D721Med (cell line): ENCODE results near the gene TTC33.
"Not testable (repeated sequence)": the region's sequence is repeated elsewhere in the genome, so short reads cannot be mapped to it uniquely, and the experiment has no call there.

Experiments
- DNase-seq: peaks from one replicate; pipeline ENCODE4 v3.0.0; 2011; ENCODE audit warnings: low spot score; ENCODE audit not compliant: insufficient read length
- FAIRE-seq: peaks from 2 replicates; lab custom pipeline; 2011; peaks lifted over from hg19 to GRCh38; lab: Jason Lieb, UNC
- TF ChIP-seq, protein P1 (sequence below): IDR thresholded peaks from 2 replicates; pipeline ENCODE4 v1.5.1; 2012; ENCODE audit warnings: mild to moderate bottlenecking, control low read depth; ENCODE audit not compliant: insufficient read depth; ENCODE audit errors: missing control alignments

Gene TTC33

DNA sequence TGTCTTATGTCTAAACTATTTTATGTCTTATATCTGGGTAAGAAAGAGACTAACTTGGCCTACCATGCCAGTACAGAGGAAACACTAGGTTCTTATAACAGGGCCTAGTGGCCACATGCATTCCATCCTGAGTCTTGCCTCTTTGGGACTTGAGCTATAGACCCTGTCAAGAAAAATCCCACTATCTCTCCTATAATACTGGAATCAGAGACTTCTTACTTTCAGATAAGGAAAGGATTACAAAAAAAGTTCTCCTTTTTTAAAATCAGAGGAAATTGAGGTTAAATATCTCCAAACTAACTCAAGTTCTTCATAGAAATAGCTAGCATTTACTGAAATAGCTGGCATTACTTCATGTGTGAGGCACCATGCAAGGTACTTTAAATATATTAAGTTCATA is 41.8 kb downstream of the TTC33 start:
- FAIRE-seq (no peak), DNase-seq (no peak)
- TF ChIP-seq, protein P1, sequence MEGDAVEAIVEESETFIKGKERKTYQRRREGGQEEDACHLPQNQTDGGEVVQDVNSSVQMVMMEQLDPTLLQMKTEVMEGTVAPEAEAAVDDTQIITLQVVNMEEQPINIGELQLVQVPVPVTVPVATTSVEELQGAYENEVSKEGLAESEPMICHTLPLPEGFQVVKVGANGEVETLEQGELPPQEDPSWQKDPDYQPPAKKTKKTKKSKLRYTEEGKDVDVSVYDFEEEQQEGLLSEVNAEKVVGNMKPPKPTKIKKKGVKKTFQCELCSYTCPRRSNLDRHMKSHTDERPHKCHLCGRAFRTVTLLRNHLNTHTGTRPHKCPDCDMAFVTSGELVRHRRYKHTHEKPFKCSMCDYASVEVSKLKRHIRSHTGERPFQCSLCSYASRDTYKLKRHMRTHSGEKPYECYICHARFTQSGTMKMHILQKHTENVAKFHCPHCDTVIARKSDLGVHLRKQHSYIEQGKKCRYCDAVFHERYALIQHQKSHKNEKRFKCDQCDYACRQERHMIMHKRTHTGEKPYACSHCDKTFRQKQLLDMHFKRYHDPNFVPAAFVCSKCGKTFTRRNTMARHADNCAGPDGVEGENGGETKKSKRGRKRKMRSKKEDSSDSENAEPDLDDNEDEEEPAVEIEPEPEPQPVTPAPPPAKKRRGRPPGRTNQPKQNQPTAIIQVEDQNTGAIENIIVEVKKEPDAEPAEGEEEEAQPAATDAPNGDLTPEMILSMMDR, result no peak

DNA sequence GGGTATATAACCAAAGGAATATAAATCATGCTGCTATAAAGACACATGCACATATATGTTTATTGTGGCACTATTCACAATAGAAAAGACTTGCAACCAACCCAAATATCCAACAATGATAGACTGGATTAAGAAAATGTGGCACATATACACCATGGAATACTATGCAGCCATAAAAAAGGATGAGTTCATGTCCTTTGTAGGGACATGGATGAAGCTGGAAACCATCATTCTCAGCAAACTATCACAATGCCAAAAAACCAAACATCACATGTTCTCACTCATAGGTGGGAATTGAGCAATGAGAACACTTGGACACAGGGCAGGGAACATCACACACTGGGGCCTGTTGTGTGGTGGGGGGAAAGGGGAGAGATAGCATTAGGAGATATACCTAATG is 45.2 kb downstream of the TTC33 start:
- FAIRE-seq, DNase-seq: not testable (repeated sequence)

- not testable (repeated sequence) for FAIRE-seq, DNase-seq
Measured at GRCh38 chr5:40705484-40705883, 50.3 kb downstream of the TTC33 start.

- DNase-seq, FAIRE-seq: not testable (repeated sequence)
Measured at GRCh38 chr5:40702027-40702426, 53.7 kb downstream of the TTC33 start.

DNA sequence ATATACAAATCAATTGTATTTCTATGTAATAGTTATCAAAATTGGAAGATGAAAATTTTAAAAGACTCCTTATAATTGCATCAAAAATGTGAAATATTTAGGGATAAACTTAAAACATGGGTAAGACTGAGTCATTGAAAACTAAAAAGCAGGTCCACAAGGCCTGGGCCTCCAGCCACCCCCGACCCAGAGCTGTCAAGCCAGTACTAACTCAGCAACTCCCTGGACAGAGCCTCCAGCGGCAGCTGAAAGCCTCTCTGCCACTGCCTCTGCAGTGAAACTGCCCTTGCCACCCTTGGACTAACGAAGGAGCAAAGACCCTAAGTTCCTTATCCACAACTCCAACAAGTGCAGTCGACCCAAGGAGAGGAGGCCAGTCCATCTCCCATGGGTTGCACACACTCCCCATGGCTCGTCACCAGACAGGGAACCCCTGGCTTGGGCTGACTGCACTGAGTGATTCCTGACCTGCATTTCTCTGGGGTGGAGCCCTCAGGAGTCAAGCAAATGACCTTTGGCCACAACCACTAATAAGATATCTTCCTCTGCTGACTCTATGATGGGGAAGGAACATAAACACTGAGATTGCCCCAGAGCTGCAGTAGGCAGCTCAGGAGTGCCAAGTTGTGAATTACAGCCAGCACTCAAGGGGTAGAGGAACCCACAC is 55.5 kb downstream of the TTC33 start:
- DNase-seq, result no peak
- TF ChIP-seq, protein P1, result no peak
- FAIRE-seq, result no peak

DNA sequence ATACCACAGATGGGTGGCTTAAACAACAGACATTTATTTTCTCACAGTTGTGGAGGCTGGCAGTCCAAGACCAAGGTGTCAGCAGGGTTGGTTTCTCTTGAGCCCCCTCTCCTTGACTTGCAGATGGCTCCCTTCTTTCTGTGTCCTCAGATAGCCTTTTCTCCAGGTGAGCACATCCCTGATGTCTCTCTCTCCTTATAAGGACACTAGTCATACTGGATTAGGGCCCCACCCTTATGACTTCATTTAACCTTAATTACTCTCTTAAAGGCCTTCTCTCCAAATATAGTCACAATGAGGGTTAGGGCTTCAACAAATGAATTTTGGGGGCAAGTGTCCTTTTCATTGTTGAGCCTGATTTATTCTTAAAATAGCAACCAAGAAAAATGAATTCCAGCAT is 61.3 kb downstream of the TTC33 start:
- TF ChIP-seq, protein P1, result no peak
- DNase-seq, result no peak
- FAIRE-seq, result no peak

DNA sequence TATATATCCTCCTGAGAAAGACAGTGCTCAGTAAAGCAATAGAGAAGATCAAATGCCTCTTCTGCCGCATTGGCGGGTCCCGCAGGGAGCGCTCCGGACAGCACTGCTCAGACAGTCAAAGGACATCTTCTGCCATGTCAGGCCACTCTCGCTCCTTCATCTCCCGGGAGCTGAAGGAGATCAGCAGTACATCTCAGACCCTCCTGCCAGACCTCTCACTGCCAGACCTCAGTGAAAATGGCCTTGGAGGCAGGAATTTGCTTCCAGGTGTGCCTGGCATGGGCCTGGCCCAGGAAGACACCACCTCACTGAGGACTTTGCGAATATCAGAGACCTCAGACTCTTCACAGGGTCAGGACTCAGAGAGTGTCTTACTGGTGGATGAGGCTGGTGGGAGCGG is 63.9 kb downstream of the TTC33 start:
- DNase-seq, result no peak
- FAIRE-seq, result no peak
- TF ChIP-seq, protein P1, result no peak

DNA sequence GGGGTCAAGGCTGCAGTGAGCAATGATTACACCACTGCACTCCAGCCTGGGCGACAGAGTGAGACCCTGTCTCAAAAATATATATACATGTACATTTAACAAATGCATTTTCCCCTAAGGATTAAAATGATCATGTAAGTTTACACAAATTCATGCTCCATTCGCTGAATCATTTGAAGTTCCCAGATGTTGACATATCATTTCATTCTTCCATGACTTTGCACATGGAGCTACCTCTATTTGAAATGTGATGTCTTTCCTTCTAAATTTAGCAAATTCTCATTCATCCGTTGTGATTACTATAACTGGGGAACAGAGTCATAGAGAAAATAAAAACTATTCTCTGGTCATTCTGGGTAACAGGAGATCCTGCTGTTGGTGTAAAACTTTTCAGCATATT is 65.5 kb downstream of the TTC33 start:
- no peak for DNase-seq
- TF ChIP-seq, protein P1, result no peak
- no peak for FAIRE-seq

GRCh38 chr5:40689438-40689837 is 66.3 kb downstream of the TTC33 start:
- TF ChIP-seq, protein P1, result no peak
- FAIRE-seq (no peak), DNase-seq (no peak)
